Effector memory CD4-positive, alpha-beta T cell (primary cell): ENCODE results near the gene LYPD8.

Experiments used
- DNase-seq, 3 donors: peaks; one replicate each; pipeline ENCODE4 v3.0.0-alpha.2; 2020
- H3K27ac ChIP-seq: 2 replicates; pipeline ENCODE4 v1.7.0; 2013; ENCODE audit warnings: mild to moderate bottlenecking, low read length, moderate library complexity; ENCODE audit not compliant: insufficient read depth, poor library complexity, severe bottlenecking
- H3K27me3 ChIP-seq: replicated peaks from 2 replicates; pipeline ENCODE4 v1.7.0; 2013; ENCODE audit warnings: mild to moderate bottlenecking, low read length; ENCODE audit not compliant: insufficient read depth, control insufficient read depth, poor library complexity, severe bottlenecking
- H3K36me3 ChIP-seq: 2 replicates; pipeline ENCODE4 v1.7.0; 2013; ENCODE audit warnings: mild to moderate bottlenecking, low read length, moderate library complexity; ENCODE audit not compliant: control insufficient read depth, insufficient read depth
- H3K4me1 ChIP-seq: 2 replicates; pipeline ENCODE4 v1.7.0; 2013; ENCODE audit warnings: low read length, mild to moderate bottlenecking; ENCODE audit not compliant: control insufficient read depth, insufficient read depth, poor library complexity, severe bottlenecking
- H3K4me3 ChIP-seq: 2 replicates; pipeline ENCODE4 v1.7.0; 2013; ENCODE audit warnings: low read length, low read depth, mild to moderate bottlenecking; ENCODE audit not compliant: insufficient read depth, poor library complexity, severe bottlenecking
- H3K9me3 ChIP-seq: 2 replicates; pipeline ENCODE4 v1.7.0; 2013; ENCODE audit warnings: mild to moderate bottlenecking, low read length, moderate library complexity; ENCODE audit not compliant: control insufficient read depth

The LYPD8 gene

DNA sequence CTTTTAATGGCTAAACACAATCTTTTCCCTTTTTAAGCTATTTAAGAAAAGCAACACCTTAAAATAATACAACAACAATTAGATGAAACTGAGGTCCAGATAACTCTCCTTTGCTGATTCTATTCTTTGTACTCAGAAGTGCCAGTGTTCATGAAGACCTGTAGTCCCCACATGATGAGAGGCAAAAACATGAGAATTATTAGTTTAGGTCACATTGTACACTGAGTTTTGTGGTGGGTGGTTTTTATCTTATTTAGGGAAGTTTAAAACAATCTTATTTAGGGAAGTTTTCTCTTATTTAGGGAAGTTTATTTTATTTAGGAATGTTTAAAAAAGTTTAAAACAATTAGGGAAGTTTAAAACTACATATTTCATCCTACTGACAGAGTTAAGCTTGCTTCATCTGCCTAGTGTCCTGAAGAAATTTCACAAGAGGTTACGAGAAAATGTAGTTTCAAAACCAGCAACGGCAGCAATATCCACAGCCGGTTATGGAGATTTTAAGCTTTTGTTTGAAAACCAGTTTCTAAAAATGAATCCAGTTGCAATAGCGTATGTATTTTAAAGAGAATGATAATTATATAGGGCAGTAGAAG is 45.2 kb downstream of the LYPD8 start:
- no peak overlapping the region for H3K4me3 ChIP-seq
- no peaks in the 10 kb centered on the region for H3K27me3 ChIP-seq
- H3K36me3 ChIP-seq: no peaks in the 10 kb centered on the region
- H3K9me3 ChIP-seq: no peaks in the 10 kb centered on the region
- no peaks in the 10 kb centered on the region for H3K4me1 ChIP-seq
- no peak for DNase-seq
- no peak overlapping the region for H3K27ac ChIP-seq

DNA sequence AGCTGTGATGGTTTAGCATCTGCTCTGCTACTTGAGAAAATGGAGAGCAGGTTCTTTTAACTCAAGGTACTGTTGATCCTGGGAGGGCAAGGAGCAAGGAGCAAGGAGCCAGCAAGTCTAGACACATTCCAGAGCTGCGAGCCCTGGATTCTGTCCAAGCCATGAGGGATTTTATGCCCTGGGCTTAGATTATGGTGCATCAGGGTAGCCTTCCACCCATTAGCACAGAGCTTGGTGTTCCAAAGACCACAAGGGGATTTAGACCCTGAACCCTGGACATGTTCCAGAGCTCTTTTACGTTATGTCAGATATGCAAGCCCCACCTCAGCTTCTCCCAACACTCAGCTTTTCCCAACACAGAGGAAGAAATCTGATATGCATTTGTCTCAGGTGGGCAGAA is 51.0 kb downstream of the LYPD8 start:
- Histone ChIP-seq H3K36me3 (no peaks in the 10 kb centered on the region), H3K4me1 (no peaks in the 10 kb centered on the region)
- DNase-seq: no peak

DNA sequence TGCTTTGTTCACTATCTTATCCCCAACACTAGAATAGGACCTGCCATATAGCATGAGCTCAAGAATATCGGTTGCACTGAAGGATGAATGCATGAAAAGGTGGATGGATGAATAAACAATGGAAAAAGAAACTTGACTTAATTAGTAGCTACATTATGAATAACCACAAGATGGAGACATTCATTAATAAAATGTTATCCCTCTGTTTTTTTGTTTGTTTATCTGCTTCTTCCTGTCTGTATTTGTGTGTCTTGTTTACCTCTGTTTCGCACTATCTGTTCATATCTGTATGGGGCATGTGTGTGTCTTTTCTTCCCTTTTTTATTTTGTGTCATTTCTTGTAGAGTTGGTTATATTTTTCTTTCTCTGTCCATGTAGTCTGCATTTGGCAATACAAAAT is 51.9 kb downstream of the LYPD8 start:
- Histone ChIP-seq H3K27me3 (peaks cover 3% of the 10 kb centered on the region), H3K27ac (no peak overlapping the region), H3K36me3 (no peaks in the 10 kb centered on the region), H3K4me1 (no peaks in the 10 kb centered on the region), H3K4me3 (no peak overlapping the region), H3K9me3 (no peaks in the 10 kb centered on the region)
- DNase-seq: no peak

More for the DNA sequence above, 51.0 kb downstream of the LYPD8 start:
- H3K4me3 ChIP-seq: no peak overlapping the region
- peaks cover 3% of the 10 kb centered on the region for H3K27me3 ChIP-seq
- no peaks in the 10 kb centered on the region for H3K9me3 ChIP-seq
- H3K27ac ChIP-seq: no peak overlapping the region

DNA sequence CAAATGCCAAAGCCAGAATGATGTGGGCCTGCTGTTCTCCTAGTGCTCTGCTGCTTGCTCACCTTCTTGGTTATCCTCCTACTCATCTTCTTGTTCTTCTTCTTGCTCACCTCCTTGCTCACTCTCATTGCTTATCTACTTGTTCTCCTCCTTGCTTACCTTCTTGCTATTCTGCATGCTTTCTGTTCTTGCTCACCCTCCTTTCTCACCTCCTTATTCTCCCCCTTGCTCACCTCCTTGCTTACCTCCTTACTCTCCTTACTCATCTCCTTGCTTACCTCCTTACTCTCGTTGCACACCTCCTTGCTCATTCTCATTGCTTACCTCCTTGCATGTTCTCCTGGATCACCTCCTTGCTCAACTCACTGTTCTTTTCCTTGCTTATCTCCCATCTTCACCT is 52.8 kb downstream of the LYPD8 start, which contains the start of gene OR14I1:
OR14I1 (minus strand) TSS at position 53 of the 400 bp plus-strand sequence.
- Histone ChIP-seq H3K27ac (no peak within 1 kb of the TSS), H3K27me3 (peaks cover 3% of the 10 kb centered on the region), H3K9me3 (no peaks in the 10 kb centered on the region), H3K4me3 (no peak within 1 kb of the TSS), H3K36me3 (no peaks in the 10 kb centered on the region), H3K4me1 (no peaks in the 10 kb centered on the region)
- DNase-seq: no peak

DNA sequence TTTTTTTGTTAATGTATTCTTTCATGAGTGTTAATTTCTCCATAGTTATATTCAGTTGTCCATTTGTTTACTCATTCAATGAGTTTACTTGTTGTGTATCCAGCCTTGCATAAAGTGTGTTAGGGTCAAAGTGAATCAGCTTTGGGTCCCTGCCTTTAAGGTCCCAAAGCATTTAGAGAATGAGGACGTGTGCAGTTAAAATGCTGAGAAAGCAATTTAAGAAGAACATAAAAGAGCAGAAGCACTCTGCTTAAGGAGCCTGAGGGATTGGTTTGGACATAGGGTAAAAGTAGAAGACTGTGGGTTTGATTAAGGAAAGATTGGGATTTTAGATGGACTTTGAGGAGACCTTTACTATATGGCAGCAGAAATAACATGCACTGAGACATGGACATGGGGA is 56.5 kb downstream of the LYPD8 start:
- H3K27ac ChIP-seq: no peak overlapping the region
- no peaks in the 10 kb centered on the region for H3K36me3 ChIP-seq
- DNase-seq: no peak
- no peak overlapping the region for H3K4me3 ChIP-seq
- H3K4me1 ChIP-seq: no peaks in the 10 kb centered on the region
- no peaks in the 10 kb centered on the region for H3K9me3 ChIP-seq
- H3K27me3 ChIP-seq: peaks cover 3% of the 10 kb centered on the region

GRCh38 chr1:248697907-248698306 is 57.7 kb downstream of the LYPD8 start:
- H3K4me3 ChIP-seq: no peak overlapping the region
- no peaks in the 10 kb centered on the region for H3K4me1 ChIP-seq
- H3K27me3 ChIP-seq: peaks cover 3% of the 10 kb centered on the region
- no peak for DNase-seq
- no peaks in the 10 kb centered on the region for H3K9me3 ChIP-seq
- no peaks in the 10 kb centered on the region for H3K36me3 ChIP-seq
- H3K27ac ChIP-seq: no peak overlapping the region

DNA sequence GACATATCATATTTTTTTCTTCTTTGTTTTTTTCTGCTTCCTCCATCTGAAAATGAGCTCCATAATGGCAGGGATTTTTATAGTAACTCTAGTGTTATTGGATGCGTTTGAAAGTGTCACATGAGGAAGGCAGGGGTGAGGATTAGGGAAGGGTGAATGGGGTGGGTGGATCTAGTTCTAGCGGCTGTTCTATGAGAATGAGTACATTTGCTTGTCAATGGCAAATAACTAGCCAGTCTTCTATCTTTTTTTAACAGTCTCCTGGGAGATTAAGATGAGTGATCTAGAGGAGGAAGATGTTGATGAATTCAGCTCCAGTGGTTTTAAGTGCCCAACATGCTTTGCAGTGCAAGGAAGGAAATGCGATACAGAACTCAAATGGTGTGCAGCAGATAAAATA is 58.8 kb downstream of the LYPD8 start:
- Histone ChIP-seq H3K36me3 (no peaks in the 10 kb centered on the region), H3K4me1 (no peaks in the 10 kb centered on the region), H3K9me3 (no peaks in the 10 kb centered on the region), H3K27ac (no peak overlapping the region), H3K4me3 (no peak overlapping the region), H3K27me3 (peaks cover 1% of the 10 kb centered on the region)
- no peak for DNase-seq

GRCh38 chr1:248696261-248696660 is 59.3 kb downstream of the LYPD8 start:
- no peak overlapping the region for H3K27ac ChIP-seq
- H3K27me3 ChIP-seq: no peaks in the 10 kb centered on the region
- DNase-seq: no peak
- no peak overlapping the region for H3K4me3 ChIP-seq
- no peaks in the 10 kb centered on the region for H3K36me3 ChIP-seq
- H3K4me1 ChIP-seq: no peaks in the 10 kb centered on the region
- H3K9me3 ChIP-seq: no peaks in the 10 kb centered on the region

DNA sequence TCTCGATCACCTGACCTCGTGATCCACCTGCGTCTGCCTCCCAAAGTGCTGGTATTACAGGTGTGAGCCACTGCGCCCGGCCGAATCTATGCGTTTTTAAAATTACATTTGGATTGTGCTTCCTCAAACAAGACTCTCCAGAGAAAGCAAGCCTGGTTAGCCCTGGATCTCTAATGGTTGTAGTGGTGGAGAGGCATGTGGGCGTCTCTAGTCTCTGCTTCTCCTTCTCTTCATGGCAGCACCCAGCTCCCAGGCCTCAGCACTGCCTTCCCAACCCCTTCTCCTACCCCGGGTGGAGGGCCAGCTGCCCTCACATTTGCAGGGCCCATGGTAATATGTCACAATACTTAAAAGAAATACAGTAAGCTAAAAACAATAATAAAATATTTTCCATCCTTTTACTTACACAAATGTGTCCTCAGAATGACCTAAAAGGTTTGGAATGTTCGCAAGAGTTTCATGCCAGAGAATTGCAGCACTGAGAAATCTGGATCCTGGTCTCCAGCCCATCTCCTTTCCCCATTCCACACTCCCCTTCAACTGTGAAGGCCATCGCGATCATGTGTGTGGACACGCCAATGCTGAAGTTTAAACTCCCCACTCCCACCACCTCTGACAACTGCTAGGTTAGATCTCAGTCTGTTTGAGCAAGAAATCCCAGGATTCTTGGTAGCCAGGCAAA is 60.0 kb downstream of the LYPD8 start:
- no peak overlapping the region for H3K27ac ChIP-seq
- H3K4me3 ChIP-seq: no peak overlapping the region
- no peaks in the 10 kb centered on the region for H3K9me3 ChIP-seq
- no peaks in the 10 kb centered on the region for H3K27me3 ChIP-seq
- no peaks in the 10 kb centered on the region for H3K4me1 ChIP-seq
- H3K36me3 ChIP-seq: no peaks in the 10 kb centered on the region
- DNase-seq: no peak

DNA sequence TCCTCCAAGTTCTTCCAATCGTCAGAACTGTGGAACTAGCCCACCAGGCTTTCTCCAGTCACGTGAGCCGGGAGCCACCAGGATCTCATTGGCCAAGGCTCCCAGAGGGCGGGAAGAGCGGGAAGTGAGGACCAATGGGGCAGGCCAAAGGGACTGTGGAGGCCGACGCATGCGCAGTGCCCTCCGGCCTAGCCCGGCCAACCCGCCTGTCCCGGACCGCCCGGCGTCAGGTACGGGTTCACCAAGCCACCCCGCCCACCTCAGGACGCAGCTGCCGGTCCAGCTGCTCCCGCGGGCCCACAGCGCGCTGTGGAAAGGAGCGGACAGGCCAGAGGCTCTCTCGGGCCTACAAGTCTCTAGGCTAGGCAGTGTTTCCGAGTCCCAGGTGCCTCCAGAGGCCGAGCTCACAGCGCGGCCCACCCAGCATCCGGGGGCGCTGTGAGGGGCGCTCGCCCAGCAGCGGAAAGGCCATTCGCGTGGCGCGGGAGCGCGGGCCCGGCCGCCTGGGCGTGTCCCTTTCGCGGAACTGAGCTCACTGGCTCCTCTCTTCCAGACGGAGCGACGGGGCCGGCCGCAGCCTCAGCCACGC is 63.9 kb downstream of the LYPD8 start:
- H3K9me3 ChIP-seq: no peaks in the 10 kb centered on the region
- H3K36me3 ChIP-seq: no peaks in the 10 kb centered on the region
- H3K27ac ChIP-seq: no peak overlapping the region
- no peak overlapping the region for H3K4me3 ChIP-seq
- H3K4me1 ChIP-seq: no peaks in the 10 kb centered on the region
- no peak for DNase-seq
- H3K27me3 ChIP-seq: no peaks in the 10 kb centered on the region
